H9 (cell line): ENCODE results near the gene LRRC71. TPM values are rescaled to one million over a fixed set of nuclear protein-coding genes. Genes with fewer than 3 reads are reported as not detected.

Experiments
- DNase-seq: peaks from one replicate; pipeline ENCODE4 v3.0.0-alpha.2; 2017
- H2AFZ ChIP-seq: one replicate; pipeline ENCODE4 v1.6.1; 2013; ENCODE audit warnings: mild to moderate bottlenecking, low read length, control low read depth, moderate library complexity
- H2AK5ac ChIP-seq: 2 replicates; pipeline ENCODE4 v1.6.1; 2013; ENCODE audit warnings: low read length, control low read depth, mixed read lengths; ENCODE audit not compliant: insufficient read length
- H2BK120ac ChIP-seq: one replicate; pipeline ENCODE4 v1.6.1; 2013; ENCODE audit warnings: low read depth, mild to moderate bottlenecking, low read length, control low read depth, inconsistent platforms; ENCODE audit not compliant: poor library complexity, severe bottlenecking
- H2BK12ac ChIP-seq: 2 replicates; pipeline ENCODE4 v1.6.1; 2013; ENCODE audit warnings: low read length, control low read depth, mixed read lengths, low read depth; ENCODE audit not compliant: insufficient read length
- H2BK15ac ChIP-seq: 2 replicates; pipeline ENCODE4 v1.6.1; 2013; ENCODE audit warnings: low read depth, low read length, control low read depth
- H2BK20ac ChIP-seq: one replicate; pipeline ENCODE4 v1.6.1; 2013; ENCODE audit warnings: low read depth, mild to moderate bottlenecking, low read length, control low read depth, inconsistent platforms; ENCODE audit not compliant: poor library complexity, severe bottlenecking
- H2BK5ac ChIP-seq: 2 replicates; pipeline ENCODE4 v1.6.1; 2013; ENCODE audit warnings: low read length, control low read depth, mixed read lengths; ENCODE audit not compliant: insufficient read length
- H3K14ac ChIP-seq: 2 replicates; pipeline ENCODE4 v1.6.1; 2013; ENCODE audit warnings: low read length, control low read depth; ENCODE audit not compliant: insufficient read depth
- H3K18ac ChIP-seq: 2 replicates; pipeline ENCODE4 v1.6.1; 2013; ENCODE audit warnings: low read depth, mild to moderate bottlenecking, mixed read lengths, low read length, control low read depth; ENCODE audit not compliant: insufficient read length
- H3K23ac ChIP-seq: 2 replicates; pipeline ENCODE4 v1.6.1; 2013; ENCODE audit warnings: low read length, control low read depth, mixed read lengths, low read depth; ENCODE audit not compliant: insufficient read length
- H3K23me2 ChIP-seq: 2 replicates; pipeline ENCODE4 v1.6.1; 2013; ENCODE audit warnings: low read depth, mild to moderate bottlenecking, mixed read lengths, low read length, control low read depth; ENCODE audit not compliant: insufficient read length, poor library complexity, severe bottlenecking
- H3K27ac ChIP-seq: 2 replicates; pipeline ENCODE4 v1.5.1; 2013; ENCODE audit warnings: low read length, control low read depth, mixed read lengths, low read depth; ENCODE audit not compliant: insufficient read length
- H3K27me3 ChIP-seq: 2 replicates; pipeline ENCODE4 v1.6.1; 2013; ENCODE audit warnings: low read length, control low read depth, inconsistent platforms; ENCODE audit not compliant: insufficient read depth
- H3K4ac ChIP-seq: 2 replicates; pipeline ENCODE4 v1.6.1; 2013; ENCODE audit warnings: low read depth, mild to moderate bottlenecking, control low read depth, inconsistent platforms, low read length, moderate library complexity
- H3K4me1 ChIP-seq: 2 replicates; pipeline ENCODE4 v1.6.1; 2013; ENCODE audit warnings: low read length, control low read depth, inconsistent platforms; ENCODE audit not compliant: insufficient read depth
- H3K4me2 ChIP-seq: 2 replicates; pipeline ENCODE4 v1.6.1; 2013; ENCODE audit warnings: low read length, control low read depth, mixed read lengths; ENCODE audit not compliant: insufficient read length, insufficient read depth
- H3K56ac ChIP-seq: 2 replicates; pipeline ENCODE4 v1.6.1; 2013; ENCODE audit warnings: low read depth, mild to moderate bottlenecking, mixed read lengths, low read length, control low read depth; ENCODE audit not compliant: insufficient read length
- H3K79me1 ChIP-seq: 2 replicates; pipeline ENCODE4 v1.6.1; 2013; ENCODE audit warnings: low read depth, mild to moderate bottlenecking, moderate library complexity, low read length, control low read depth, inconsistent platforms; ENCODE audit not compliant: insufficient read depth, poor library complexity, severe bottlenecking
- H3K79me2 ChIP-seq: 2 replicates; pipeline ENCODE4 v1.6.1; 2013; ENCODE audit warnings: low read length, control low read depth, inconsistent platforms; ENCODE audit not compliant: insufficient read depth
- H3K9ac ChIP-seq: 2 replicates; pipeline ENCODE4 v1.6.1; 2013; ENCODE audit warnings: low read length, control low read depth, mixed read lengths; ENCODE audit not compliant: insufficient read length; ENCODE audit errors: extremely low read depth
- H3K9me3 ChIP-seq: one replicate; pipeline ENCODE4 v1.6.1; 2013; ENCODE audit warnings: low read depth, low read length, inconsistent platforms; ENCODE audit not compliant: control insufficient read depth
- H3T11ph ChIP-seq: one replicate; pipeline ENCODE4 v1.6.1; 2013; ENCODE audit warnings: mild to moderate bottlenecking, low read length, control low read depth, inconsistent platforms
- H4K20me1 ChIP-seq: one replicate; pipeline ENCODE4 v1.6.1; 2013; ENCODE audit not compliant: control insufficient read depth, insufficient read length, insufficient read depth
- H4K5ac ChIP-seq: 2 replicates; pipeline ENCODE4 v1.6.1; 2013; ENCODE audit warnings: low read depth, mild to moderate bottlenecking, mixed read lengths, low read length, control low read depth; ENCODE audit not compliant: insufficient read length
- H4K8ac ChIP-seq: replicated peaks from 2 replicates; pipeline ENCODE4 v1.6.1; 2013; ENCODE audit warnings: low read length, control low read depth, mixed read lengths, low read depth; ENCODE audit not compliant: insufficient read length
- H4K91ac ChIP-seq: 2 replicates; pipeline ENCODE4 v1.6.1; 2013; ENCODE audit warnings: low read depth, mild to moderate bottlenecking, moderate library complexity, mixed read lengths, low read length, control low read depth; ENCODE audit not compliant: insufficient read length
- H3K27ac Mint-ChIP-seq, 3 experiments: 2 replicates in 2 of 3; 3 replicates in 1 of 3; pipeline ENCODE4 v1.8.0; 2020 to 2021; ENCODE audit warnings: mixed read lengths in 3 of 3, mild to moderate bottlenecking in 1 of 3, moderate library complexity in 1 of 3
- H3K27me3 Mint-ChIP-seq: 2 replicates; pipeline ENCODE4 v1.8.0; 2021; ENCODE audit warnings: low read depth, mild to moderate bottlenecking, moderate library complexity, mixed read lengths
- H3K36me3 Mint-ChIP-seq, 3 experiments: 2 replicates in 2 of 3; 3 replicates in 1 of 3; pipeline ENCODE4 v1.8.0; 2020 to 2021; ENCODE audit warnings: low read depth in 3 of 3, mixed read lengths in 3 of 3; ENCODE audit not compliant: insufficient read depth in 1 of 3
- H3K4me1 Mint-ChIP-seq, 2 experiments: 2 replicates each; pipeline ENCODE4 v1.8.0; 2020; ENCODE audit warnings: mixed read lengths in 2 of 2
- H3K4me3 Mint-ChIP-seq, 2 experiments: 2 replicates in 1 of 2; 3 replicates in 1 of 2; pipeline ENCODE4 v1.8.0; 2020 to 2021; ENCODE audit warnings: mild to moderate bottlenecking in 2 of 2, mixed read lengths in 2 of 2, moderate library complexity in 1 of 2
- H3K9me3 Mint-ChIP-seq, 2 experiments: 2 replicates in 1 of 2; 3 replicates in 1 of 2; pipeline ENCODE4 v1.8.0; 2020; ENCODE audit warnings: mild to moderate bottlenecking in 2 of 2, mixed read lengths in 2 of 2, moderate library complexity in 1 of 2
- CTCF ChIP-seq: fragments of 200-600 bp; sonication (generic); conservative IDR thresholded peaks from 3 replicates; pipeline ENCODE4 v1.8.0; 2021; ENCODE audit warnings: antibody characterized with exemption, mild to moderate bottlenecking
- WGBS: extraction: QIAGEN DNeasy Blood & Tissue Kit; methylation state at CpG from one replicate; pipeline ENCODE4 v1.1.7; 2013; ENCODE audit warnings: missing lambda C conversion rate, low lambda C conversion rate, mixed read lengths; ENCODE audit not compliant: insufficient read length; ENCODE audit errors: extremely low coverage; 5-methylcytosine and 5-hydroxymethylcytosine counted together
- total RNA-seq: library from RNA; stranded (reverse); gene quantifications from 2 replicates; pipeline ENCODE4 v1.2.1, GENCODE V29; 2021

LRRC71 gene
- total RNA-seq, 1 experiment from 2014 or later, result not detected

GRCh38 chr1:156922986-156923669 is 2.7 kb downstream of the LRRC71 start:
- peaks cover 16% of the 10 kb centered on the region for H3K23me2 ChIP-seq
- no peak overlapping the region for H3K9ac ChIP-seq
- H3K27me3 Mint-ChIP-seq, result peaks cover 100% of the 10 kb centered on the region
- no peak overlapping the region for H2BK20ac ChIP-seq
- H3K14ac ChIP-seq, result no peak overlapping the region
- no peak overlapping the region for H2BK15ac ChIP-seq
- no peaks in the 10 kb centered on the region for H4K20me1 ChIP-seq
- no peaks in the 10 kb centered on the region; a peak in 1 of 7 replicates for H3K36me3 Mint-ChIP-seq
- H3K27me3 ChIP-seq, result peaks cover 73% of the 10 kb centered on the region
- no peak overlapping the region for H3K18ac ChIP-seq
- no peak overlapping the region for H2AK5ac ChIP-seq
- no peak overlapping the region for H2BK120ac ChIP-seq
- DNase-seq, result peak; percentile 49
- peak overlapping the region; percentile 48 to 83 for H3K4me3 Mint-ChIP-seq
- peaks cover 0 to 3% of the 10 kb centered on the region in 2 experiments; a peak in 2 of 5 replicates for H3K9me3 Mint-ChIP-seq
- no peaks in the 10 kb centered on the region for H3K79me1 ChIP-seq
- no peaks in the 10 kb centered on the region for H3K4me1 ChIP-seq
- no peaks in the 10 kb centered on the region for H3K79me2 ChIP-seq
- no peak overlapping the region for H2BK5ac ChIP-seq
- peaks cover 20 to 37% of the 10 kb centered on the region in 2 experiments for H3K4me1 Mint-ChIP-seq
- no peak overlapping the region for H2AFZ ChIP-seq
- H4K5ac ChIP-seq, result no peak overlapping the region
- no peaks in the 10 kb centered on the region for H3K9me3 ChIP-seq
- H3K27ac ChIP-seq, result no peak overlapping the region
- WGBS, result no CpG with 5 or more reads among the region's 11 CpGs
- TF ChIP-seq CTCF, result no peak
- H3T11ph ChIP-seq, result no peak overlapping the region
- peak overlapping the region; percentile 36 for H3K4me2 ChIP-seq
- no peak overlapping the region for H4K8ac ChIP-seq
- H2BK12ac ChIP-seq, result no peak overlapping the region
- H3K23ac ChIP-seq, result no peak overlapping the region
- H3K56ac ChIP-seq, result no peak overlapping the region
- H3K4ac ChIP-seq, result no peak overlapping the region
- H4K91ac ChIP-seq, result no peak overlapping the region
- H3K27ac Mint-ChIP-seq, result no peak overlapping the region
